Large intestine (tissue), 3 donors: ENCODE measurements around the gene ABCG1. TPM values are rescaled to one million over a fixed set of nuclear protein-coding genes. Genes with fewer than 3 reads are reported as not detected.

Source experiments
- DNase-seq, 2 donors: peaks; one replicate each; pipeline versions ENCODE4 v3.0.0 to v3.0.0-alpha.2; 2013
- H3K27ac ChIP-seq: one replicate; pipeline ENCODE4 v1.5.1; 2013; ENCODE audit warnings: low read length
- H3K27me3 ChIP-seq: 2 replicates; pipeline ENCODE4 v1.6.1; 2013; ENCODE audit warnings: low read length; ENCODE audit not compliant: control insufficient read depth, insufficient read depth
- H3K36me3 ChIP-seq: 2 replicates; pipeline ENCODE4 v1.6.1; 2013; ENCODE audit warnings: low read length; ENCODE audit not compliant: control insufficient read depth, insufficient read depth
- H3K4me1 ChIP-seq: one replicate; pipeline ENCODE4 v1.6.1; 2013; ENCODE audit warnings: low read length; ENCODE audit not compliant: control insufficient read depth, insufficient read depth
- H3K4me3 ChIP-seq: one replicate; pipeline ENCODE4 v1.5.1; 2013; ENCODE audit warnings: low read length
- H3K9me3 ChIP-seq: one replicate; pipeline ENCODE4 v1.6.1; 2013; ENCODE audit warnings: mild to moderate bottlenecking, low read depth, low read length, moderate library complexity; ENCODE audit not compliant: control insufficient read depth
- WGBS: methylation state at CpG from one replicate; pipeline ENCODE4 v1.1.5; 2013; ENCODE audit warnings: low lambda C conversion rate; ENCODE audit not compliant: insufficient coverage; 5-methylcytosine and 5-hydroxymethylcytosine counted together
- polyA plus RNA-seq: library from polyadenylated mRNA; unstranded; fragments of 120-200 nt; gene quantifications from one replicate; pipeline ENCODE4 v1.2.1, GENCODE V29; 2013

ABCG1 gene
- polyA plus RNA-seq, 1 donor, result 6.4 TPM

DNA sequence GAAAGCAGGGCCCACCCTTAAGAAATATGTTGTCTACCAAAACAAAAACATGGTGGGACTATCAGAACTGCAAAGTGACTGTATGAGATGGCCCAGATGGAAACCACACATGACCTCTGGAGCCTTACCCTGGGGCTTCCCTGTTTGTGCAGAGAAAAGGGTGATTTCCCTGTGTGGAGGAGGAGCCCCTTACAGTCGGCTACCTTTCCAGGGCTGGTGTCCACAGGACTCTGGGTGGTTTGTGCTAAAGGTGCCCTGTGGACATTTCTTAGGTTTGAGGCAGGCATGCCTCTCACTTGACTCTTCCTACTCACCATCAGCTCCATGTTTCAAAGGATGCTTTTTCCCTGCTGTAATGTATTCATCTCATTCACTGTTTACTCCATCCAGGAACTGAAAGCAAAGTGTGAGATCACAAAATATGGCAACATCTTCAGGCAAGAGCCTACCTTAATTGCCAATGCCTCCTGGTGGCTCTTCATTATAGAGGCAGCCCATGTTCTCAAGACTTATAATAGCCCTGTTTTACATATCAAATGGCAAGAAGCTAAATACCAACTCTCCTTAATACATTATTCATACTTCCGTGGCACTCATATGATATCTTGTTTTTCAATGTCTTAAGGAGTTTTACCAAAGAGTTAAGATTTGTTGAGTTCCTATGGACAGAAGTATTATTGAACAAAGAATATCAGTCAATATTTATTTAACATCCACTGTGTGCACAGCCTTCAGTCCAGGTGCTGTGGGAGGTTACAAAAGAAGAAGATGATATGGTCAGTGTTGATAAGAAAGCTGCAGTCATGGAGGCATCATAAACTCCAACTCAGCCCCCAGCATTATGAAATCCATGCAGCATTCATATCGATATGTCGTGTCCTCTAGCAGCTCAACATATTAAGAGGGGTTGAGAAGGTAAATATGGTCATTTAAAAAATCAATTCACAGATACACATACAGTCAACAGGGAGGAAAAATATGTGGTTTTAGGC lies 111.7 kb downstream of the ABCG1 start:
- Histone ChIP-seq H3K36me3 (no peaks in the 10 kb centered on the region), H3K4me3 (no peak overlapping the region), H3K27me3 (no peaks in the 10 kb centered on the region), H3K27ac (peak overlapping the region; percentile 90), H3K9me3 (no peaks in the 10 kb centered on the region), H3K4me1 (peaks cover 49% of the 10 kb centered on the region)
- WGBS, result no CpG with 5 or more reads among the region's 4 CpGs
- peak in 1 of 2 donors; percentile 74 for DNase-seq

DNA sequence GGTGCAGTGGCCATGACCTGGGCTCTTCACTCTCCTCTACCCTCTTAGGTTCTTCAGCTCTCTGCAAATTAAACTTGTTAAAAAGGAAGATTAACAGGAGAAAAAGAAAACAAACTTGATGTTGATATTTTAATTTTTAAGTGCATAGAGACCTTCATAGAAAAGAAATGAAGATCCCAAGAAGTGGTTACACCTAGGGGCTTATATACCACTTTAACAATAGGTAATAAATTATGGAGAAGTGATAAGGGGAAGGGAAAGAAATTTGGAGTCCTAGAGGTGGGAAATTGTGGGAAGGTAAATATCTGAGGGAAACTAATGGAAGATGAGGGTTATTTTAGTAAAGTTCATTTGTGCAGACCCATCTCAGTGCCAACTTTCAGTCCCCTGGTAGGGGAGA lies 112.7 kb downstream of the ABCG1 start:
- no peak overlapping the region for H3K4me3 ChIP-seq
- no peaks in the 10 kb centered on the region for H3K36me3 ChIP-seq
- H3K27me3 ChIP-seq, result no peaks in the 10 kb centered on the region
- H3K9me3 ChIP-seq, result no peaks in the 10 kb centered on the region
- peaks cover 56% of the 10 kb centered on the region for H3K4me1 ChIP-seq
- peak overlapping the region; percentile 90 for H3K27ac ChIP-seq
- DNase-seq, result no peak

DNA sequence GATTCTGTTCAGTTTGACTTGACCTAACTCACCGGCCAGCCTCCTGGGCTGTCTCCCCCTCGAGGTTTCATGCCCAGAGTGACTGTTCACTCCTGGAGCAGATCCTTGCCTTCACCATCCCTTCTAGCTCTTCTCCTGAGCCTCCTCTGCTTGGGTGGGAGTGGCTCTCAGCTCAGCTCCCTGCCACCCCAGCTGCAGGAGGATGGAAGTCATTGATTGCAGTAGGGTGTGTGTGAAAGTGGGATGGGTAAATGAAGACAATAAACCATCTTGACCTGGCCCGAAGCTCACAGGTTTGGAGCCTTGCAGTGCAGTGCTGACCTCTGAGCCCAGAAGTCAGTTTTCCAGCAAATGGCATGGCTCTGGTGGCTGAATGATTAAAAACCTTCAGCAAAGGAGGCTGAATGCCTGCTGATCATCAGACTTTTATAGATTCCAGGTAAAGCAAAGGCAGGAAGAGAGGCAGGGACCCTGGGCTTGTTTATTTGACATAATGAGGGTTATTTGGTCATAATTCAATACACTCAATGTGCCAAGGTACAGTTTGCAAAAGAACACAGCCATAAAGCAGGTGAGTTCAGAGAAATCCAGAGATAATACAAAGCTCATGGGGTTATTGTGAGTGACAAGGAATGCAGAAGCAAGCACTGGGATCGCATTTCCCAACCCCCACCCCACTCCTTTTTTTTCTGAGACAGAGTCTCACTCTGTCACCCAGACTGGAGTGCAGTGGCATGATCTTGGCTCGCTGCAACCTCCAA lies 113.8 kb downstream of the ABCG1 start:
- no peaks in the 10 kb centered on the region for H3K9me3 ChIP-seq
- no peak overlapping the region for H3K4me3 ChIP-seq
- H3K27ac ChIP-seq, result peak overlapping the region; percentile 90
- peaks cover 56% of the 10 kb centered on the region for H3K4me1 ChIP-seq
- H3K36me3 ChIP-seq, result no peaks in the 10 kb centered on the region
- H3K27me3 ChIP-seq, result no peaks in the 10 kb centered on the region
- no CpG with 5 or more reads among the region's 5 CpGs for WGBS
- DNase-seq, result peak; percentile 91 to 97

DNA sequence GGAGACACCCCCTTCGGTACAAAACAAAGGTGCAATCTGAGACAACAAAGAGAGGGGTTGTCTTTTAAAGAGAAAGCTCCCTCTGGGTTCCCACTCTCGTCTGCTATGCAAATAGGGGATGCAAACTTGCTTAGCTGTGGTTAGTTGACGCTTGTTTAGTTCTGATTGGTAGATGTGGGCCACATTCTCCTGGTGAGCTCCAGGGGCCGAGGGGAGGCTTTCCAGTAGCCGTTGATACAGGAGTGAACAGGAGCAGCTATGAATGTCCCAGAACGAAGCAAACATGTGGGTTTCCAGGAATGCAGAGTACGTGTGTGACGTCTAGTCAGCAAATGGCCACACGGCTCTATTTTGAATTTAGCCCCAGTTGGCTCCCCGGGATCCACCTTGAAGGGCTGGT lies 117.1 kb downstream of the ABCG1 start:
- Histone ChIP-seq H3K27me3 (no peaks in the 10 kb centered on the region), H3K9me3 (no peaks in the 10 kb centered on the region), H3K27ac (peak overlapping the region; percentile 3), H3K4me3 (no peak overlapping the region), H3K36me3 (no peaks in the 10 kb centered on the region), H3K4me1 (peaks cover 41% of the 10 kb centered on the region)
- no CpG with 5 or more reads among the region's 10 CpGs for WGBS
- DNase-seq, result peak in 1 of 2 donors; percentile 34

DNA sequence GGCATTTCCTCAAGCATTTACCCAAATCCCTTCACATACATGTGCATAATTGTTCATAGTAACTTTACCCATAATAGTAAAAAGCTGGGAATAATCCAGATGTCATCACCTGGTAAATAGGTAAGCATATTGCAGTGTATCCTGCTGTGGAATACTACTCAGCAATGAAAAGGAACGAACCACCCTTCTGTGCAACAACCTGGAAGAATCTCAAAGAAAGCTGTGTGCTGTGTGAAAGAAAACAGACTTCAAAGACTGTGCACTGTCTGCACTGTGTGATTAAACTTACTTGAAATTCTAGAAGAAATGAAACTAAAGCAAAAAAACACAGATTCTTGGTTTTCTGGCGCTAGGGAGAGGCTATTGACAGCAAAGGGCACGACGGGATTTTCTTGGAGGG lies 118.3 kb downstream of the ABCG1 start:
- Histone ChIP-seq H3K9me3 (no peaks in the 10 kb centered on the region), H3K4me3 (no peak overlapping the region), H3K4me1 (peaks cover 29% of the 10 kb centered on the region), H3K27ac (peak overlapping the region; percentile 49), H3K36me3 (no peaks in the 10 kb centered on the region), H3K27me3 (no peaks in the 10 kb centered on the region)
- DNase-seq, result no peak
- 92% methylated on average over 4 of the region's 4 CpGs for WGBS

DNA sequence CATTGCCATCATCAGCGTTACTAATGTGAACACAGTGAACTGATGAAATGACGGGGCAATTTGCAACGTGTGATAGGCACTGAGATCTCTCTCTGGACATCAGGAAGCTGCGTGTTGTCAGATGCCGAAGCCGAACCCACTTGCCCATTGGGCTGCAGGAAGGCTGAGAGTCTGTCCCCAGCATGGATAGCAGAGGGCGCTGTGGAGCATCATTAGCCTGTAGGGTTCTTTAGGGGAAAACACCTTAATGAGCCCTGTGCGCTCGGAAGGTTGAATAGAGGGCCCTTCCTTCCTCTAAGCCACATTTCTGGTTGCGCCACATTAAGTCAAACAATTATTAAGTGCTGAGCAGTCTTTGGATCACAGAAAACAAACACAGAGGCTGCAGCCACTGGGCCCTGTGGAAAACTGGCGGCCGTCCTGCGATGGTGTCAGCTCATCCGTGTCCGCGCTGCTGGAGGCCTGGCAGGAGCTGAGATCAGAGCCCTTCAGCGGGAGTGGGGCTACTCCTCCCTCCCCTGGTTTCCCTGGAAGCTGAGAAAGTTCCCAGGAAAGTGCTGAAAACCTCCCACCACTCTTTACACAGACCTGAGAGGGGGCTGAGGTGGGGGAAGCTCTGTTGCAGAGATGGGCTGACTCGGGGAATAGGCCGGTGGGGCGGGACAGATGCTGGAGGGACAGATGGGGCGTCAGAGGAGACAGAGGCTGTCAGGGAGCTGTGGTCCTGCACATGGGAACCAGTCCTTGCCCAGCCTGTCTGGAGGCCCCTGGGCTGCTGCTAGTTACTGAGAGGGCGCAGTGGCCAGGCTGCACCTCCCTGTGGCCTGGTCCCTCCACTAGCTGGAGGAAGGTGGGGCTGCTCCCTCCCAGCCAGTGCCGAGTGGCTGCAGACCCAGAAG lies 119.1 kb downstream of the ABCG1 start:
- H3K9me3 ChIP-seq, result no peaks in the 10 kb centered on the region
- no CpG with 5 or more reads among the region's 23 CpGs for WGBS
- peak; percentile 82 to 89 for DNase-seq
- peaks cover 24% of the 10 kb centered on the region for H3K4me1 ChIP-seq
- peak overlapping the region; percentile 49 for H3K27ac ChIP-seq
- no peaks in the 10 kb centered on the region for H3K36me3 ChIP-seq
- no peak overlapping the region for H3K4me3 ChIP-seq
- H3K27me3 ChIP-seq, result no peaks in the 10 kb centered on the region

DNA sequence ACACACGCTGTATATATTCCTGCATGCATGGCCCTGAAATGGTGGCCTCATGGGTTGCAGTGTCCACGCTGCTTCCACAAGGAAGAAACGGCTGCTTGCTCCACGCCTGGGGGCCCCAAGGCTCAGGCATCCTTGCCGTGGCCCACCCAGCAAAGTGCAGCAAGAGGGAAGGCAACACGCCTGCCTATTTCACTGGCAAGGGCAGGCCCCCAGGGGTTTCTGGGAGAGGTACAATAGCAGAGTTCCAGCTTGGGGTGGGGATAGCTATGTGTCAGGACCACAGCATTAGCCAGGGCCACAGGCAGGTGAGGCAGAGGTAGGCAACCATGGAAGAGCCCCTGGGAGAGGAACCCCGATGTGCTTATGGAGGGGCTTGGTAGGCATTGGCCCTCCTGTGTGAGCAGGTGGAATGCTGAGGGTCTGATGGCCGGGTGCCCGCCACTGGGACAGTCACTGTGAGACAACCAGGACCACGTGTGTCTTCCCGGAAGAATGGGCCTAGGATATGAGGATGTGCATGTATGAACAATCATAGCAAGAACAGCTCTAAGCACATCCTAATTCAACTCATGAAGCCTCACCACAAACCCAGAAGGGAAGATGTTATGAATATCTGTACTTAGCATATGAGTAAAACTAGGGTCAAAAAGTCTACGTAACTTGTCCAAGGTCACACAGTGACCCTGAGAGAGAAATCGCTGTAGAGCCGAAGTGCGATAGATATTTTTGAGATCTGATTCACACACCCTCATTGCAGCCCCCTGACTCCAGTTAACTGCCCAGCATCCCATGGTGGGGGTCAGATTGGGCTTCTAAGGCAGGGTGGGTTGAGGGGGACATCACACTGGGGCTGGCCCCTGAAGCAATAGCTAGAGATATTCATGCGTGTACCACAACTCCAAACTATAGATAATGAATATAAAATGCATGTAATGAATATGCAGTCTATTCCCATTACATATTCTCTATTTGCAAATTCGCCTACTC lies 120.1 kb downstream of the ABCG1 start:
- no peak overlapping the region for H3K27ac ChIP-seq
- H3K4me3 ChIP-seq, result no peak overlapping the region
- DNase-seq, result no peak
- H3K36me3 ChIP-seq, result no peaks in the 10 kb centered on the region
- no peaks in the 10 kb centered on the region for H3K9me3 ChIP-seq
- peaks cover 20% of the 10 kb centered on the region for H3K4me1 ChIP-seq
- H3K27me3 ChIP-seq, result no peaks in the 10 kb centered on the region
- 100% methylated on average over 2 of the region's 17 CpGs for WGBS

DNA sequence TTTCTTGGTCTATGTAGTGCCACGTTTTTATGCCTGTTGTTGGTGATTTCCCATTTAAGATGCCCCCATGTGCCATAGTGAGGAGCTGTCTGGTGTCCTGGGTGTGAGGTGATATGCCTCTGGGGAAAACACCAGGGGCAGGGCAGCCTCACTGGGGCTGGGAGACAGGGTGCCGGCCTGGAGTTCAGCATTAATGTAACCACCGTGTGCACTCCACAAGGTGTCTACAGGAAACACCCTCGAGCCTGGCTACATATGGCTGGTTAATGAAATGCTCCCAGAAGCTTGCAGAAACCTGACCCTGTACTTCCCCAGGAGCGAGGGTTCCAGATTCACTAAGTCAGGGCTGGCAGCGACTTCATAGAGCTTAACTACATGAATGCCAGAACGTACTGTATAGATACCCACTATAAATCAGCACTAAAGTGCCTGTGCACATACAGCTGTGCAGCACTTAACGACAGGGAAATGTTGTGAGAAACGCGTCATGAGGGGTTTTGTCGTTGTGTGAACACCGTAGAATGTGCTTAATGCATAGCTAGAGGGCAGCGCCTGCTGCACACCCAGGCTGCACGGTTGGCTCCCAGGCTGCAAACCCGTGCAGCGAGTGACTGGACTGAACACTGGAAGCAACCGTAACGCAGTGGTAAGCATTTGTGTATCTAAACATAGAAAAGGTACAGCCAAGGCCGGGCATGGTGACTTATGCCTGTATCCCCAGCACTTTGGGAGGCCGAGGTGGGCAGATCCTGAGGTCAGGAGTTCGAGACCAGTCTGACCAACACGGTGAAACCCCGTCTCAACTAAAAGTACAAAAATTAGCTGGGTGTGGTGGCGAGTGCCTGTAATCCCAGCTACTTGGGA lies 121.5 kb downstream of the ABCG1 start:
- Histone ChIP-seq H3K4me3 (no peak overlapping the region), H3K36me3 (no peaks in the 10 kb centered on the region), H3K4me1 (peaks cover 15% of the 10 kb centered on the region), H3K9me3 (no peaks in the 10 kb centered on the region), H3K27ac (no peak overlapping the region), H3K27me3 (no peaks in the 10 kb centered on the region)
- DNase-seq, result no peak
- WGBS, result no CpG with 5 or more reads among the region's 24 CpGs
